ENCODE measurements around the gene NEDD4L. TPM values are rescaled to one million over a fixed set of nuclear protein-coding genes. Genes with fewer than 3 reads are reported as not detected.
A peak's percentile ranks its signal among the peaks of the same experiment; 100 is the strongest.

Gene NEDD4L
- polyA plus RNA-seq, 5 donors: 62.8 to 107 (median 98.9) TPM

DNA sequence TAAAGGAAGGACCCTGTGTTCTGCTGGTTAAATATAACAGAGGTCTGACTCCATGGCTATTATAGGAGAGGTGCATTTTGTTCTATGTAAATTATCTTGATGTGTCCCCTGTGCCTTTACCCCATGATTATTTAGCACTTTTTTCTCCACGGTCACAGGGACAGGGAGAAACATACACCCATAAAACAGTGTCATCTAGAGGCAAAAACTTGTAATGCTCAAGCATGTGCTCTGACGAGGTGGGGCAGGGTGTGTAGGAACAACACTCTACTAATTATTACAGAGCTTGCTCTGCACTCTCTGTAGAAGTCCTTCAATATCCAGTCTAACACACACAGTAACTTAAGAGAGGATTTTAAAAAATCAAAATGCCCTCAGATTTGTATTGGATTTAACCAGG lies 187.9 kb downstream of the NEDD4L start:
- no peak for DNase-seq

GRCh38 chr18:58232668-58233067 lies 188.6 kb downstream of the NEDD4L start:
- DNase-seq: no peak

DNA sequence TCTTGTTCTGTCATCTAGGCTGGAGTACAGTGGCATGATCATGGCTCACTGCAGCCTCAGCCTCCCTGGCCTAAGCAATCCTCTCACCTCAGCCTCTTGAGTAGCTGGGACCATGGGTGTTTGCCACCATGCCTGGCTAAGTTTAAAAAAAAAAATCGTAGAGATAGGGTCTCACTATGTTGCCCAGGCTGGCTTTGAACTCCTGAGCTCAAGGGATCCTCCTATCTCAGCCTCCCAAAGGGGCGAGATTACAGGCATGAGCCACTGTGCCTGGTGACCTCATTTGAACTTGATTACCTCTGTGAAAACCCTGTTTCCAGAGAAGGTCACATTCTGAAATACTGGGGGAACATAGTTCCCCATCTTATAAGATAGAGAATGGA lies 190.3 kb downstream of the NEDD4L start:
- DNase-seq: no peak

DNA sequence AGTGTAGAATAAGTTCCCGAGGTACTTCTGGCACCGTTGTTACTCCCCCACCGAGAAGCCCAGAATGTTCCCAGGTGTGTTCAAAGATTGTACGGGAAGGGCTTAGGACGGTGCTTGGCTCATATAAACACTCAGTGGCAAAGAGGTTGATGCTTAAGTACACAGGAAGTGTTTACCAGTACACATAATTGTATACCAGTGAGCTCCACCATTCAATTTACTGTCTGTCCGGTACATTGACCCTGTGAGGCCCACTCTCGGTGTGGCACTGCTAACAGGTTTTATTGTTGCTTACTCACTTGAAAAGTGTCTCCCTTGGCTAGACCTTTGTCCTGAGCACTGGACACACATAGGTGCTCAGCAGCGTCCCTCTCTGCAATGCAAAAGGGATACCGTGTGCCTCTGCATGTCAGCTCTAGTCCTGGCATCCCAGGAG lies 191.0 kb downstream of the NEDD4L start:
- DNase-seq: no peak

DNA sequence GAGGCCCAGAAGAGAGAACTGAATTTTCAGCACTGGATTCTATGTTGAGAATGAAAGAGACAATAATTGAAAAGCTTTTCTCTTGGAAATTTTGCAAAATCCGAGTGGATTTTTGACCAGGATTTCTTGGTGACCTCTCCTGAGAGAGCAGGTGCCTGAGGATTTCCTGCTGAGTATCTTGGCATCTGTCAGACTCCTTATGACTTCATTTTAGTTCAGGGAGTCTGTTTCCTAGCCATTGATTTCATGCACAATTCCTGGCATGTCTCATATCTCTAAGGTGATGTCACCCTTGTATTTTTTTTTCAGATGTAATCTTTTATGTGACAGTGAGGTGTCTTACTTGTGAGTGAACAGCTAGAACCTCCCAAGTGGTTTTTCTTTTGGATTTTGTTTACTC lies 195.9 kb downstream of the NEDD4L start:
- no peak for DNase-seq

- DNase-seq: no peak
Measured at GRCh38 chr18:58241026-58241679, 197.1 kb downstream of the NEDD4L start.

DNA sequence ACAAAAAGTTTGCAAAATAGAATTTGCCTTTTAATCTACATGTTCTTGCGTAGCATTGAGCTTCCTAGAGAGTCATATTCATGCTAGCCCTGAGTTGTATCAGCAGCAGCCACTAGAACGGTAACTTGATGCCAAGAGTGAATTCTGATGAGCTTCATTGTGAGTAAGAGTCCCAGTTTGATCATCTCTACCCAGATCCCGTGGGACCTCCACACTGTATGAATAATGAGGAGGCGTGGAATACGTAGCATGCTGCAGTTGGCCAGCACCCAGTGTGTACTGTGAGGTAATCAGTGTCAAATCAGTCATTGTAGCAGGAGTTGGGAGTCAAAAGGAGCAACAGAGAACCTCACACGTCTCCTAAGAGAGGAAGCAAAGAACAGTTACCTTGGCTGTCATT lies 197.9 kb downstream of the NEDD4L start:
- no peak for DNase-seq

GRCh38 chr18:58242435-58242834 lies 198.4 kb downstream of the NEDD4L start:
- no peak for DNase-seq

DNA sequence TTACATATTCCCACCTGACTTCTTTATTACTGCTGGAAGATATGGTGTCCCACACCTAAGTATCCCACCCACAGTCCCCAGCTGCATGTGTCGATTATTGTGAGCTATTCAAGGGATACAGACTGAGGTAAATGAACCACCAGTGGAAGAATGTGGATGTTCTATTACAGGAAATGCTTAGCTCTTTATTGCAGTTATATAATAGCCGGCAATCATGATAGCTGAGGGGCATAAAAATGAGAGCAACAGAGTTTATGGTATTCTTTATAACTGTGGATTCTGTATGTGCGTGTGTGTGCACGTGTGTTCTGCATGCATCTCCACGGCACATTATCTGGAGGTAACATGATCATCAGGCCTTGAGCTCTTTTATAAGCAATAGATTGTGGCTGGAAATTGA lies 198.9 kb downstream of the NEDD4L start:
- DNase-seq: no peak

GRCh38 chr18:58243401-58243800 lies 199.4 kb downstream of the NEDD4L start:
- no peak for DNase-seq

DNA sequence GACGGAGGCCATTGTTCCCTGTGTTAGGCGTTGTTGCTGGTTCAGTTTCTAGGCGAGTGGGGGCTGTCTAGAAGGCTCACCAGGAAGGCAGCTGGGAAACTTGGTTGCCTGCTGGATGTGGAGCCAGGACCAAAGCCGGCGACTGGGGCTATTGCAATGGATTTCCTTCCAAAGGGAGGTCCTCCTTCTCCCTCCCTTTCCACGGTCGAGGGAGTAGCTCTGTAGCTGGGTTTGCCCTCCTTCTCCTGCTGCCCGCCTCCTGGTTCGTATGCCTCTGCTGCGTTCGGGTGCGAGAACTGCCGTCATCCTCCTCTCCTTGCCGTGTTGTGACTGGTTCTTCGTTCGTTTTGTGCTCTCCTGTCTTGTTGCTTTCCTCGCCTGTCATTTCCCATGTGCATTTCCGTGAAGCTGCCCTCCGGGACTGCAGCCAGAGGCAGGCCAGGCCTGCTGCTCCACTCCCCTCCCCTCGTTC lies 203.4 kb downstream of the NEDD4L start:
- peak in 1 of 2 donors; percentile 62 for DNase-seq

DNA sequence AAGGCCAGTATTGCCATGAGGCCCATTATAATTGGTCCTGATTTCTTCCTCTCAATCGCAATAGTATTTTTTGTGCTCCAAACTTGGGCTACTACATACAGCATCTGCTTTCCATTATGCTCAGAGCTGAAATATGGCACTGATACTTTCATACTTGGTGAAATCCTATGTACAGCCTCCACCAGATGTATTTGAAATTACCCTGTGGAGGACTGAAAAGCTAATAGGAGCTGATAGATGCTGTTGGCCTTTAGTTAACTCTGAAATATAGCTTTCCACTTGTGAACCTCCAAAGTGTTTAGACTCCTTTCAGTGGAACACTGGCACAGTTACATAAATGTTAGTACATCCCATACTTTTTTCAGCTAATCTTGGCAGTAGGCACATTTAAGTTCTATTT lies 205.7 kb downstream of the NEDD4L start:
- no peak for DNase-seq

DNA sequence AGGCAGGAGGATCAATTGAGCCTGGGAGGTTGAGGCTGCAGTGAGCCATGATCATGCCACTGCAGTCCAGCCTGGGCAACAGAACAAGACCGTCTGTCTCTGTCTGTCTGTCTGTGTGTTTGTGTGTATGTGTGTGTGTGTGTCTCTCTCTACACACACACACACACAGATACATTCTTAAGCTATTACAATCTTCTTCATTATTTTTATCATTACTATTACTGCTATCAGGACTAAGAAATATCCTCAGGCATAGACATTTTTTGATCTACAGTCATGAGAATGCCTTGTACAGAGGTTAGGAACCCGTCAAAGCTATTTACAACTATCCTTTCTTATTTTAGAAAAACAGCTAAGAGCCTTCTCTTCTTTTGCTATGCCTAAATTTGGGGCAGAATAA lies 207.4 kb downstream of the NEDD4L start:
- DNase-seq: no peak

DNA sequence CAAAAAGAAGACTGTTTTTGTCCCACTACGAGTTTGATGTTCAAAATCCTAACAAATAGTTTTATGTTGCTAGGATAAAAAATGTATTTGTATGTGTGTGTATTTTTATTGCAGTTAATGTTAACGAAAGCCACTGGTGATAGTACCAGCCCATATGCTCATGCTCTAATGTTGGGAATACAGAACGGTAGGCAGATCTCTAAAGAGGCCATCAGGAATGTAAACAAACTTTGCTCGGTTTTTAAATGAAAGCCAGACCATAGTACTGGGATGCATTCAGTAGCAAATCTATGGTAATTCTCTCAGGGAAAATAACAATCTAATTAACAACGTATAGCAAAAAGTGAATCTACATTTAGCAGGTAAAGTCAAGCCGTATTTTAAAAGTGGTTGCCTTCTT lies 208.1 kb downstream of the NEDD4L start:
- DNase-seq: no peak

DNA sequence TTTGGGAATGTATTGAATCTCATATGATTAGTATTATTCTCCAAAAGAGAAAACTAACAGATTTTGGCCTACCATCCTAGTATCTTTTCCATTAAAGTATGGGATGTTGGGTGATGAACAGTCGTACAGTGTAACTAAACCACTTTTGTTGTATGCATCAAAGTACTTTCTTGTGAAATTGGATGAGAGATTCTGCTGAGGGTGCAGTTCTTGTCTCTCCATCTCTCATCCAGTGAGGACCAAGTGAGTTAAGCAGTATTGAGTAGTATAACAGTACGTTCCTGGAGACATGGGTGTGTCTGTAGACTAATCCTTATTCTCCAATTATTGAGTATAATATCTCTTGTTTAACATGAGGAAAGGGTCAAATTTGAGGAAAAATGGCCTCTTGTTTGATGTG lies 209.3 kb downstream of the NEDD4L start:
- no peak for DNase-seq

GRCh38 chr18:58253871-58254270 lies 209.8 kb downstream of the NEDD4L start:
- DNase-seq: no peak

DNA sequence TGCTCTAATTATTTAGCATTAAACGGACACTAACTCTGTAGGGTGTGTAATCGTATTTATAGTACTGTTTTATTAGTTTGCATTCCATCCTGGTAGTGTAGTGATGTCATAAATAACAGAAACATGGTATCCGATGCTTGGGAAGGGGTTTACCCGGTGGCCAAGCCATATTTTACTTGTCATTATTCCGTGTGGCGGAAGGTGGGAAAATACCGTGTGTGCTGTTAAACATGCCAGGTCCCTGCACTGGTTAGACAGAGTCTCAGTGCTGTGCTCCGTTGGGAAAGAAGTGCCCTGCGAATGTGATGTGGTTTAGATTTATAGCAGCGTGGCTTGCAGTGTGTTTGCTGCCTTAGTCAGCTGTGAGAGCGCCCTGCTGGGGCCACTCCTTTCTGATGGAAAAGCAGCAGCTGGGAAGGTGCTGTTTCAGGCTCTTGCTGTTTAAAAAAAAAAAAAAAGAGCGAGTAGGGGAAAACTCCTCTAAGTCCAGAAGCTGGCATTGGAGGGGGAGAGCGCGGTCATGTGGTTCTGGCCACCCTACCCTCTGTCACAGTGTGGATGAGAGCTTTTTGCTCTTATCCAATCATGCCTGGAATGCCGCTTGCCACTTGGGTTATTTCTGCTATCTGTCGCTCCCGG lies 211.0 kb downstream of the NEDD4L start:
- no peak for DNase-seq

GRCh38 chr18:58255701-58256311 lies 211.8 kb downstream of the NEDD4L start:
- no peak for DNase-seq

GRCh38 chr18:58256316-58257080 lies 212.5 kb downstream of the NEDD4L start:
- no peak for DNase-seq

- DNase-seq: no peak
Measured at GRCh38 chr18:58257461-58257860, 213.4 kb downstream of the NEDD4L start.

DNA sequence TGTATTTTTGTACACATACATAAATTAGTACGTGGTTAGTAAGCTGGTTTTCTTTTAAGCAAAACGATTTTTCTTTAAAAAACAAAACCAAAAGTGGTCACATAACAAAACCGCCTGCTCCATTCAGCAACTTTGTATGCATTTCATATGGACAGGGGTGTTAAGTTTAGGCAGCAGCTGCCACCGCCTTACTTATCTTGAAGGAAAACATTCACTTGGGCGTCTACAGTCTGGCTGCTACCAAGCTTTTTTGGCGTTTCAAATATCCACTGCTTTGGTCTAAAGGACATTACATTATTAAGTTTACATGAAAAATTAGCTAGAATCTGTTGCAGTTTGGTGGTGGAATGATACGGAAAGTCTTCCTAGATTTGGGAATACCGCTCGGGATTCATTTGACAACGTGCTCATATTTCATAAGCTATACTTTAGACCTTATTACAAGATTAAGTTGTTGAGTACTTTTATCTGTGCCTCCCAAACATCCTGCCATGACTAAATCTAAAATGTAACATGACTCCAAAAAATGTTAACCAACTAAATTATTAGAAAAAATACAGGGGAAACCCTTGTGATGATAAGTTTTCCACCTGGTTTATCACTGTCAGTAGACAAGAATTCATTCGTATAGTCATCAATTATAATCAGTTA lies 214.8 kb downstream of the NEDD4L start:
- DNase-seq: no peak

All from right lung (tissue), 5 donors.